Retinal pigment epithelial cell (primary cell): ENCODE measurements around the gene LARGE1.

Experiments used
- DNase-seq: peaks from one replicate; pipeline ENCODE4 v3.0.0-alpha.2; 2010; ENCODE audit warnings: low read depth
- H3K4me3 ChIP-seq: 2 replicates; pipeline ENCODE4 v1.5.1; 2011; ENCODE audit warnings: mild to moderate bottlenecking, low read length, control low read depth, moderate library complexity
- CTCF ChIP-seq: conservative IDR thresholded peaks from 2 replicates; pipeline ENCODE4 v1.5.1; 2011; ENCODE audit warnings: low read depth, low read length, control low read depth, inconsistent platforms

Gene LARGE1

GRCh38 chr22:33812360-33812977 lies 107.8 kb downstream of the LARGE1 start:
- no peak overlapping the region for H3K4me3 ChIP-seq
- TF ChIP-seq CTCF = no peak
- no peak for DNase-seq

GRCh38 chr22:33811686-33812085 lies 108.6 kb downstream of the LARGE1 start:
- H3K4me3 ChIP-seq = no peak overlapping the region
- TF ChIP-seq CTCF = no peak
- no peak for DNase-seq

GRCh38 chr22:33811208-33811607 lies 109.1 kb downstream of the LARGE1 start:
- TF ChIP-seq CTCF = no peak
- DNase-seq = no peak
- H3K4me3 ChIP-seq = no peak overlapping the region

- no peak for TF ChIP-seq CTCF
Measured at GRCh38 chr22:33807470-33807869, 112.8 kb downstream of the LARGE1 start.

GRCh38 chr22:33806191-33806590 lies 114.1 kb downstream of the LARGE1 start:
- TF ChIP-seq CTCF = no peak
- DNase-seq = no peak
- H3K4me3 ChIP-seq = no peak overlapping the region

More at GRCh38 chr22:33807470-33807869, 112.8 kb downstream of the LARGE1 start:
- no peak overlapping the region for H3K4me3 ChIP-seq
- no peak for DNase-seq

GRCh38 chr22:33803371-33804282 lies 116.6 kb downstream of the LARGE1 start:
- peak; percentile 2 for DNase-seq
- H3K4me3 ChIP-seq = no peak overlapping the region
- TF ChIP-seq CTCF = no peak
